GM18526 (cell line): ENCODE data around the gene IGSF11.

ENCODE experiments used
- POLR2A ChIP-seq: IDR thresholded peaks from 3 replicates; pipeline ENCODE4 v1.6.1; 2011; ENCODE audit not compliant: insufficient read length; ENCODE audit errors: extremely low read depth

The IGSF11 gene

GRCh38 chr3:118884748-118885206, 149.9 kb downstream of the IGSF11 start:
- no peak for TF ChIP-seq POLR2A

GRCh38 chr3:118882353-118882947, 152.2 kb downstream of the IGSF11 start:
- no peak for TF ChIP-seq POLR2A

- no peak for TF ChIP-seq POLR2A
Measured at GRCh38 chr3:118868051-118868450, 166.6 kb downstream of the IGSF11 start.

GRCh38 chr3:118863731-118864322, 170.8 kb downstream of the IGSF11 start:
- TF ChIP-seq POLR2A: no peak

- TF ChIP-seq POLR2A: no peak
Measured at GRCh38 chr3:118859950-118860349, 174.7 kb downstream of the IGSF11 start.

- no peak for TF ChIP-seq POLR2A
Measured at GRCh38 chr3:118850687-118851086, 184.0 kb downstream of the IGSF11 start.
